Activated naive CD4-positive, alpha-beta T cell treated with anti-CD3 and anti-CD28 coated beads, Interleukin-2, amount 50 U/mL, for 72 hours (primary cell): ENCODE results near the gene SLC47A2. TPM values are rescaled to one million over a fixed set of nuclear protein-coding genes. Genes with fewer than 3 reads are reported as not detected.

Experiments used
- ATAC-seq, 2 donors: fragments of 150-1000 bp; cut with Tn5 transposase; 2 replicates each; pipeline ENCODE4 v1.10.0; 2021; ENCODE audit warnings: mild to moderate bottlenecking in 2 of 2, moderate library complexity in 2 of 2
- DNase-seq, 2 donors: peaks; one replicate each; pipeline ENCODE4 v3.0.0; 2021 to 2022; ENCODE audit warnings: low spot score in 2 of 2
- H3K27ac Mint-ChIP-seq, 2 donors: one replicate each; pipeline ENCODE4 v1.8.0; 2022; ENCODE audit warnings: mild to moderate bottlenecking in 2 of 2, mixed read lengths in 2 of 2
- H3K36me3 Mint-ChIP-seq, 2 donors: one replicate each; pipeline ENCODE4 v1.8.0; 2022; ENCODE audit warnings: mixed read lengths in 2 of 2
- H3K9me3 Mint-ChIP-seq, 2 donors: one replicate each; pipeline ENCODE4 v1.8.0; 2022; ENCODE audit warnings: mixed read lengths in 2 of 2
- total RNA-seq, 2 donors: library from RNA; stranded (reverse); gene quantifications; one replicate each; pipeline ENCODE4 v1.2.3, GENCODE V29; 2022

Gene SLC47A2
- total RNA-seq, 2 donors from 2014 or later = not detected

- H3K9me3 Mint-ChIP-seq = no peaks in the 10 kb centered on the region
- H3K36me3 Mint-ChIP-seq = no peaks in the 10 kb centered on the region
- ATAC-seq = no peak
These were observed 4.4 kb upstream of the SLC47A2 start for GRCh38 chr17:19720631-19721426.

DNA sequence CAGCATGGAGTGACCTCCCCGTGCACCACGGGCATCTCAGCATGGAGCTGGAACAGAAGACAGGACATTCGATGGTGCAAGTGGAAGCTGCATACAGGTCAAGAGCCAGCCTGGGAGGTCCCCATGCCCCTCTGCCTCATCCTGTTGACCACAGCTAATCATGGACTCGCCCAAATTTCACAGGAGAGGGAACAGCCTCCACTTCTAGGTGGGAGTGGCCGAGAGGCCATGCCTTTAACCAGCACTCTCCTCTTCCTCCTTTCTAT, 3.8 kb upstream of the SLC47A2 start:
- no peak for DNase-seq
- no peaks in the 10 kb centered on the region for H3K9me3 Mint-ChIP-seq
- H3K36me3 Mint-ChIP-seq = no peaks in the 10 kb centered on the region
- H3K27ac Mint-ChIP-seq = no peak overlapping the region
- no peak for ATAC-seq

More at GRCh38 chr17:19720631-19721426, 4.4 kb upstream of the SLC47A2 start:
- DNase-seq = no peak
- no peak overlapping the region for H3K27ac Mint-ChIP-seq

DNA sequence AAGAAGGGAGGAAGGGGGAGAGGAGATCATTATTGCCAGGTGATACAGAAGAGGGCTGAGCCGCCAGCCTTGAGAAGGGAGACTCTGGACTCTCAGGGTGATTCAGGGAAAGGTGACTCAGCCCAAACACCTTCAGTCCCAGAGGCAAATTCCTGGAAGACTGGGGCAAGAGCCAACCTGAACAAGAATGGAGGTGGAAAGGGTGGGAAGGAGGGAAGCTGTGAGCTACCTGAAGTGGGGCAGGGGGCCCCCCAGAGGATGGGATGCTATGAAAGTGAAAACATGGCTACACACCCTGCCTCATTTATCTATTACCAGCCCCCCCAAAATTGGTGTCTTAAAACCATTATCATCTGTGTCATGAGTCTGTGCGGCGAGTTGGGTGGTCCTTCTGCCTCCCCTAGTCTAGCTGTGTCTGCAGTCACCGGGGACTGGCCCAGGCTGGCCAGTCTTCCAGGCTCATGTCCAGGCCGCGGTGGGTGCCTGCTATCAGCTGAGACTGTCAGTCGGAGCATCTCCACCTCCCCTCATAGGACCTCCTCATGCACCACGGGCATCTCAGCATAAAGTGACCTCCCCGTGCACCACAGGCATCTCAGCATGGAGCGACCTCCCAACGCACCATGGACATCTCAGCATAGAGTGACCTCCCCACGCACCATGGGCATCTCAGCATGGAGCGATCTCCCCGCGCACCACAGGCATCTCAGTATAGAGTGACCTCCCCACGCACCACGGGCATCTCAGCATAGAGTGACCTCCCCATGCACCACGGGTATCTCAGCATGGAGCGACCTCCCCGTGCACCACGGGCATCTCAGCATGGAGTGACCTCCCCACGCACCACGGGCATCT, 3.2 kb upstream of the SLC47A2 start:
- Mint-ChIP-seq H3K9me3 (no peaks in the 10 kb centered on the region), H3K27ac (no peak overlapping the region), H3K36me3 (no peaks in the 10 kb centered on the region)
- ATAC-seq (no peak), DNase-seq (no peak)

DNA sequence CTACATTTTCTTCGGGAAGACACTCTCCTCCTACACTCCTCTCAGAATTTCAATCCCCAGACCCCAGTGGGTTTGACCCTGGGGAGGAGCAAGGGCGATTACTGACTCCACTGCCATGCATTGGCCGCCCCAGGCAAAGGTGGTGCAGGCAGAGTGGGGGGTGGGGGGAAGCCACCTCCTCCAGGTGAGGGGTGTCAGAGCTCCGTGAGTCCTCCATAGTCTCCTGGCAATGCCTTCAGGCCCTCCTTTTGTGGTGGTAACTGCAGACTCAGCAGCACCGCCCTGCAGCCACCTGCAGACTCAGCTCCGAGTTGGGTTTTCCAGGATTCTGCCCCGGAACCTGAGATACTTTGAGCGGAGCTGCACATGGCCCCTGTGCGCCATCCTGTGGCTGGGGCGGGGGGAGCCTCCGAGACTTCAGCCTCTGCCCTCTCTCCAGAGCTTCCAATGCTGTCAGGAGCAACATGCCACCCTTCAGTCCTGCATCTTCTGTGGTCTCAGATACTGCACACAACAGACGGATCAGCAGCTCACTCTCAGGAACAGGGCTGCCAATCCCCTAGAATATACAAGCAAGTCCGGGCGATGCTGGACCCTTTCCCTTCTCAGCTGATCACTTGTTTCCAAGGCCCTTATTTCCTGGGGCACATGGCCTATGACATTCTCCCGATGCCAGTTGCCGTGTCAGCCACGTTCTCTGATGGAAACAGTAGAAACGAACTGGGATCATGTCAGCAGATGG, 2.4 kb upstream of the SLC47A2 start:
- ATAC-seq = no peak
- Mint-ChIP-seq H3K9me3 (no peaks in the 10 kb centered on the region), H3K27ac (no peak overlapping the region), H3K36me3 (no peaks in the 10 kb centered on the region)
- DNase-seq = no peak

- ATAC-seq = no peak
- Mint-ChIP-seq H3K27ac (no peak overlapping the region), H3K36me3 (no peaks in the 10 kb centered on the region), H3K9me3 (no peaks in the 10 kb centered on the region)
- DNase-seq = no peak
These were observed 1.7 kb upstream of the SLC47A2 start for GRCh38 chr17:19718041-19718612.

GRCh38 chr17:19717411-19717908, 1.1 kb upstream of the SLC47A2 start:
- no peak overlapping the region for H3K27ac Mint-ChIP-seq
- H3K36me3 Mint-ChIP-seq = no peaks in the 10 kb centered on the region
- ATAC-seq = no peak

GRCh38 chr17:19717031-19717360, 612 bp upstream of the SLC47A2 start:
- Mint-ChIP-seq H3K36me3 (no peaks in the 10 kb centered on the region), H3K27ac (no peak overlapping the region), H3K9me3 (no peaks in the 10 kb centered on the region)
- ATAC-seq (no peak), DNase-seq (no peak)

More at GRCh38 chr17:19717411-19717908, 1.1 kb upstream of the SLC47A2 start:
- no peaks in the 10 kb centered on the region for H3K9me3 Mint-ChIP-seq
- DNase-seq = no peak

- no peaks in the 10 kb centered on the region for H3K9me3 Mint-ChIP-seq
- H3K36me3 Mint-ChIP-seq = no peaks in the 10 kb centered on the region
- no peak for ATAC-seq
- DNase-seq = no peak
- H3K27ac Mint-ChIP-seq = no peak overlapping the region
These were observed 1.6 kb downstream of the SLC47A2 start for GRCh38 chr17:19714542-19715411.

GRCh38 chr17:19713901-19714361, 2.5 kb downstream of the SLC47A2 start:
- DNase-seq (no peak), ATAC-seq (no peak)
- Mint-ChIP-seq H3K36me3 (no peaks in the 10 kb centered on the region), H3K27ac (no peak overlapping the region), H3K9me3 (no peaks in the 10 kb centered on the region)

GRCh38 chr17:19713462-19713861, 2.9 kb downstream of the SLC47A2 start:
- ATAC-seq = no peak
- no peak for DNase-seq
- no peaks in the 10 kb centered on the region for H3K9me3 Mint-ChIP-seq
- no peaks in the 10 kb centered on the region for H3K36me3 Mint-ChIP-seq
- H3K27ac Mint-ChIP-seq = no peak overlapping the region

- Mint-ChIP-seq H3K9me3 (no peaks in the 10 kb centered on the region), H3K36me3 (no peaks in the 10 kb centered on the region), H3K27ac (no peak overlapping the region)
- DNase-seq (no peak), ATAC-seq (no peak)
These were observed 3.9 kb downstream of the SLC47A2 start for GRCh38 chr17:19712436-19713004.

- ATAC-seq = no peak
- H3K27ac Mint-ChIP-seq = no peak overlapping the region
These were observed 6.5 kb downstream of the SLC47A2 start for GRCh38 chr17:19709841-19710240.

DNA sequence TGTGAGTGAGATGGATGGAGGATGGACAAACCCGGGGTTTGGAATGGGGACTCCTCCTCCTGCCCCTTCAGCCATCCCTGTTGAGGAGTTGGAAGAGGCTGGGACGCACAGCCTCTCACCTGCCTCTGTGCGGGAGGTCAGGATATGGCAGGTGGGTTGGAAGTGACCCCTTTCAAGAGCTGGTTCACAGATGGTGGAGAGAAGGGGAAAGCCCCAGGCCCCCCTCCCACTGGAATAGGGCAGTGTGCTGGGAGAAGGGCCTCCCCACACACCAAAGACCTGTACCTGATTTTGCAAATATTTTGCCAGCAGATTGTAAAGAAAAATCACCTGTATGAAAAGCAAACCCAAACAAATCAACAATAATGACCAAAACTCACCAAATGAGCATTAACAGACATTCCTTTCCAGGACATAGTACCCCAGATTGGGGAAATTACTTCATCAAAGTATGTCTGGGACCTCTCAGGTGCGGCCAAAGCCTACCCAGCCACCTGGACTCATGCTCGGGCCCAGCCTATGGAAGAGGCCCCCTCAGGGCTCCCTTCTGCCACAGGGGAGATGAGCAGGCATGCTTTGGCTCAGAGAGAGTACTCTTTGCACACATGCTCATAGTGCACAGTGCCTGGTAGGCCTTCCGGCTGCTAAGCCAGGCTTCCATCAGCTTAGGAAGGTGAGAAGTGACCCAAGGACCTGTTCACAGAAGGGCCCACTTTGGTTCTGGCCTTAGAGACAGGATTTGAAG, 7.8 kb downstream of the SLC47A2 start:
- no peak for ATAC-seq
- DNase-seq = no peak
- Mint-ChIP-seq H3K36me3 (no peaks in the 10 kb centered on the region), H3K9me3 (no peaks in the 10 kb centered on the region), H3K27ac (no peak overlapping the region)

More at GRCh38 chr17:19709841-19710240, 6.5 kb downstream of the SLC47A2 start:
- Mint-ChIP-seq H3K36me3 (no peaks in the 10 kb centered on the region), H3K9me3 (no peaks in the 10 kb centered on the region)
- no peak for DNase-seq

- ATAC-seq (no peak), DNase-seq (no peak)
- Mint-ChIP-seq H3K9me3 (no peaks in the 10 kb centered on the region), H3K36me3 (no peaks in the 10 kb centered on the region), H3K27ac (no peak overlapping the region)
These were observed 8.6 kb downstream of the SLC47A2 start for GRCh38 chr17:19707728-19708221.
